SK-N-SH (cell line): ENCODE data around the gene TMEM213. TPM values are rescaled to one million over a fixed set of nuclear protein-coding genes. Genes with fewer than 3 reads are reported as not detected.

Experiments used
- CTCF ChIA-PET: fragments of 300-600, 350-600 bp; formaldehyde crosslinking; extraction: SDS; loops from one replicate; lab custom pipeline; 2021; lab: Yijun Ruan, JAX
- POLR2A ChIA-PET: fragments of 350-600 bp; sonication (Branson Sonifier 250); formaldehyde crosslinking; extraction: SDS; loops from one replicate; lab custom pipeline; 2020; ENCODE audit warnings: antibody characterized with exemption, inconsistent platforms; lab: Yijun Ruan, JAX
- DNase-seq: peaks from one replicate; pipeline ENCODE4 v3.0.0; 2012
- H2AFZ ChIP-seq: fragments of 200-600 bp; sonication (generic); 2 replicates; pipeline ENCODE4 v1.8.1; 2016; ENCODE audit warnings: antibody characterized with exemption, mild to moderate bottlenecking, low read depth
- H3F3A ChIP-seq: fragments of 200-600 bp; sonication (generic); replicated peaks from 2 replicates; pipeline ENCODE3; 2016; ENCODE audit warnings: antibody characterized with exemption, mild to moderate bottlenecking; ENCODE audit not compliant: insufficient read depth
- H3K27ac ChIP-seq, 2 experiments: fragments of 200-500 bp in 1 of 2; fragments of 200-600 bp in 1 of 2; sonication (Bioruptor generic) in 1 of 2; sonication (generic), shearing (Covaris generic) in 1 of 2; 2 replicates each; pipeline versions ENCODE4 v1.5.1 to v1.6.1; 2014 to 2016; ENCODE audit warnings: low read depth in 2 of 2, inconsistent platforms in 1 of 2, low read length in 1 of 2, mild to moderate bottlenecking in 1 of 2, mixed read lengths in 1 of 2
- H3K27me3 ChIP-seq: fragments of 200-600 bp; sonication (generic), shearing (Covaris generic); 2 replicates; pipeline ENCODE4 v1.6.1; 2016; ENCODE audit warnings: mixed run types; ENCODE audit not compliant: insufficient read depth
- H3K36me3 ChIP-seq, 2 experiments: fragments of 200-500 bp in 1 of 2; fragments of 200-600 bp in 1 of 2; sonication (Bioruptor generic) in 1 of 2; sonication (generic) in 1 of 2; replicated peaks in 1 of 2; 2 replicates each; pipeline versions ENCODE3 to v1.5.1; 2014 to 2016; ENCODE audit warnings: low read length in 1 of 2, mild to moderate bottlenecking in 1 of 2; ENCODE audit not compliant: insufficient read depth in 2 of 2, control insufficient read depth in 1 of 2
- H3K4me1 ChIP-seq, 2 experiments: fragments of 200-500 bp in 1 of 2; fragments of 200-600 bp in 1 of 2; sonication (Bioruptor generic) in 1 of 2; sonication (generic), shearing (Covaris generic) in 1 of 2; 2 replicates each; pipeline versions ENCODE4 v1.5.1 to v1.6.1; 2014 to 2016; ENCODE audit warnings: low read depth in 1 of 2, low read length in 1 of 2, mixed run types in 1 of 2; ENCODE audit not compliant: insufficient read depth in 2 of 2, control insufficient read depth in 1 of 2
- H3K4me2 ChIP-seq: fragments of 200-600 bp; sonication (generic), shearing (Covaris generic); 2 replicates; pipeline ENCODE4 v1.6.1; 2017; ENCODE audit warnings: mixed run types
- H3K4me3 ChIP-seq, 2 experiments: fragments of 200-500 bp in 1 of 2; fragments of 200-600 bp in 1 of 2; sonication (Bioruptor generic) in 1 of 2; sonication (generic), shearing (Covaris generic) in 1 of 2; 2 replicates each; pipeline versions ENCODE4 v1.5.1 to v1.8.1; 2014 to 2016; ENCODE audit warnings: low read depth in 2 of 2, inconsistent platforms in 1 of 2, low read length in 1 of 2, mild to moderate bottlenecking in 1 of 2, mixed read lengths in 1 of 2, moderate library complexity in 1 of 2
- H3K79me2 ChIP-seq: fragments of 200-600 bp; sonication (generic); 2 replicates; pipeline ENCODE4 v1.8.1; 2017; ENCODE audit warnings: mild to moderate bottlenecking; ENCODE audit not compliant: insufficient read depth
- H3K9ac ChIP-seq: fragments of 200-600 bp; sonication (generic); 2 replicates; pipeline ENCODE4 v1.6.1; 2017; ENCODE audit warnings: mixed run types
- H3K9me2 ChIP-seq: fragments of 200-600 bp; sonication (generic); 2 replicates; pipeline ENCODE4 v1.6.1; 2017; ENCODE audit warnings: mixed run types
- H3K9me3 ChIP-seq: fragments of 200-600 bp; sonication (generic); 2 replicates; pipeline ENCODE4 v1.6.1; 2017; ENCODE audit warnings: mixed run types, mild to moderate bottlenecking, moderate library complexity
- H4K20me1 ChIP-seq: fragments of 200-600 bp; sonication (generic); 2 replicates; pipeline ENCODE4 v1.6.1; 2017; ENCODE audit warnings: mild to moderate bottlenecking, mixed run types; ENCODE audit not compliant: insufficient read depth
- ELF1 ChIP-seq: IDR thresholded peaks from 2 replicates; pipeline ENCODE4 v1.4.0; 2012
- EP300 ChIP-seq, 2 experiments: IDR thresholded peaks; 2 replicates each; pipeline versions ENCODE4 v1.4.0 to v1.6.1; 2012; ENCODE audit warnings: borderline replicate concordance in 1 of 2, low read depth in 1 of 2, low read length in 1 of 2
- EZH2phosphoT487 ChIP-seq: fragments of 200-600 bp; sonication (generic); IDR thresholded peaks from 2 replicates; pipeline ENCODE4 v1.6.1; 2017; ENCODE audit warnings: low read depth, mixed run types, mild to moderate bottlenecking, antibody characterized with exemption, moderate library complexity, borderline replicate concordance
- FOXM1 ChIP-seq: IDR thresholded peaks from 2 replicates; pipeline ENCODE4 v1.4.0; 2012; ENCODE audit warnings: low read depth, mild to moderate bottlenecking
- GATA2 ChIP-seq: sonication (generic); formaldehyde crosslinking; IDR thresholded peaks from 2 replicates; pipeline ENCODE4 v1.5.0; 2020; ENCODE audit warnings: mild to moderate bottlenecking, missing genetic modification reagents
- NFIC ChIP-seq: IDR thresholded peaks from 2 replicates; pipeline ENCODE4 v1.4.0; 2012; ENCODE audit warnings: borderline replicate concordance
- POLR2AphosphoS5 ChIP-seq: IDR thresholded peaks from 2 replicates; pipeline ENCODE4 v1.6.1; 2012; ENCODE audit warnings: low read depth, low read length
- RFX5 ChIP-seq: IDR thresholded peaks from 2 replicates; pipeline ENCODE4 v1.6.1; 2012; ENCODE audit warnings: mild to moderate bottlenecking, improper control_type of control experiment, low read length
- SIN3A ChIP-seq: IDR thresholded peaks from 2 replicates; pipeline ENCODE4 v1.6.1; 2012; ENCODE audit warnings: low read depth, mild to moderate bottlenecking, low read length, moderate library complexity, borderline replicate concordance
- SMC3 ChIP-seq: IDR thresholded peaks from 2 replicates; pipeline ENCODE4 v1.6.1; 2012; ENCODE audit warnings: low read depth, low read length, improper control_type of control experiment
- TAF1 ChIP-seq: IDR thresholded peaks from 2 replicates; pipeline ENCODE4 v1.6.1; 2012; ENCODE audit warnings: low read depth, mild to moderate bottlenecking, low read length, moderate library complexity, borderline replicate concordance
- TCF12 ChIP-seq: IDR thresholded peaks from 2 replicates; pipeline ENCODE4 v1.4.0; 2012
- TEAD4 ChIP-seq: IDR thresholded peaks from 2 replicates; pipeline ENCODE4 v1.4.0; 2012; ENCODE audit warnings: mild to moderate bottlenecking, borderline replicate concordance; ENCODE audit not compliant: insufficient read depth
- polyA plus RNA-seq, 3 experiments: library from polyadenylated mRNA; depleted of rRNA; stranded (reverse); fragments of >200 nt; gene quantifications; 2 replicates each; pipeline ENCODE4 v1.2.3, GENCODE V29; 2012
- TF ChIP-seq, protein P1 (sequence below): IDR thresholded peaks from 2 replicates; pipeline ENCODE4 v1.6.1; 2012; ENCODE audit warnings: mild to moderate bottlenecking, low read depth, low read length, moderate library complexity
- TF ChIP-seq, protein P2 (sequence below): IDR thresholded peaks from 2 replicates; pipeline ENCODE4; 2012
- TF ChIP-seq, protein P3 (sequence below): fragments of 200-600 bp; sonication (generic); IDR thresholded peaks from 2 replicates; pipeline ENCODE4 v1.6.1; 2017; ENCODE audit warnings: antibody characterized with exemption, mild to moderate bottlenecking, moderate library complexity
- TF ChIP-seq, protein P4 (sequence below): IDR thresholded peaks from 2 replicates; pipeline ENCODE4 v1.4.0; 2012; ENCODE audit warnings: low read depth, borderline replicate concordance
- TF ChIP-seq, protein P5 (sequence below): IDR thresholded peaks from 2 replicates; pipeline ENCODE4 v1.4.0; 2012; ENCODE audit warnings: low read depth, borderline replicate concordance

The TMEM213 gene
- polyA plus RNA-seq, 1 of the 3 experiments (the other 2 are of a cell fraction): not detected

DNA sequence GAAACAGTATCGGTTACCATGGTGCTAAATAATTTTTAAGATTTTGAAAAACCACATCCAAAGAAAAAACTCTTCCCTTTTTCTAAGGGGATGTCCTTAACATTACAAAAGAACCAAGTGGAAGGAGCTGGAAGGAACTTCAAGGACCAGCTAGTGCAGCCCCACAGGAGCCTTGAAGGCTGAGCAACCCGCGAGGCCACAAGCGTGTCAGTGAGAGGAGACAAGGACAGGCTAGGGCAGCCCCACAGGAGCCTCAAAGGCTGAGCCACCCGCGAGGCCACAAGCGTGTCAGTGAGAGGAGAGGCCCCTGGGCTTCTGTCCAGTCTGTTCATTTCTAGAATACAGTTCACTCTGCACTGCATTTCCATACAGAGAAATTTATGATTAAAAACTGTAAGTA is 80.3 kb downstream of the TMEM213 start (continued):
- TF ChIP-seq, protein P1, sequence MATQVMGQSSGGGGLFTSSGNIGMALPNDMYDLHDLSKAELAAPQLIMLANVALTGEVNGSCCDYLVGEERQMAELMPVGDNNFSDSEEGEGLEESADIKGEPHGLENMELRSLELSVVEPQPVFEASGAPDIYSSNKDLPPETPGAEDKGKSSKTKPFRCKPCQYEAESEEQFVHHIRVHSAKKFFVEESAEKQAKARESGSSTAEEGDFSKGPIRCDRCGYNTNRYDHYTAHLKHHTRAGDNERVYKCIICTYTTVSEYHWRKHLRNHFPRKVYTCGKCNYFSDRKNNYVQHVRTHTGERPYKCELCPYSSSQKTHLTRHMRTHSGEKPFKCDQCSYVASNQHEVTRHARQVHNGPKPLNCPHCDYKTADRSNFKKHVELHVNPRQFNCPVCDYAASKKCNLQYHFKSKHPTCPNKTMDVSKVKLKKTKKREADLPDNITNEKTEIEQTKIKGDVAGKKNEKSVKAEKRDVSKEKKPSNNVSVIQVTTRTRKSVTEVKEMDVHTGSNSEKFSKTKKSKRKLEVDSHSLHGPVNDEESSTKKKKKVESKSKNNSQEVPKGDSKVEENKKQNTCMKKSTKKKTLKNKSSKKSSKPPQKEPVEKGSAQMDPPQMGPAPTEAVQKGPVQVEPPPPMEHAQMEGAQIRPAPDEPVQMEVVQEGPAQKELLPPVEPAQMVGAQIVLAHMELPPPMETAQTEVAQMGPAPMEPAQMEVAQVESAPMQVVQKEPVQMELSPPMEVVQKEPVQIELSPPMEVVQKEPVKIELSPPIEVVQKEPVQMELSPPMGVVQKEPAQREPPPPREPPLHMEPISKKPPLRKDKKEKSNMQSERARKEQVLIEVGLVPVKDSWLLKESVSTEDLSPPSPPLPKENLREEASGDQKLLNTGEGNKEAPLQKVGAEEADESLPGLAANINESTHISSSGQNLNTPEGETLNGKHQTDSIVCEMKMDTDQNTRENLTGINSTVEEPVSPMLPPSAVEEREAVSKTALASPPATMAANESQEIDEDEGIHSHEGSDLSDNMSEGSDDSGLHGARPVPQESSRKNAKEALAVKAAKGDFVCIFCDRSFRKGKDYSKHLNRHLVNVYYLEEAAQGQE: no peak
- TF ChIP-seq ELF1 (no peak), TAF1 (no peak), NFIC (no peak), FOXM1 (no peak), TCF12 (no peak), SIN3A (no peak)
- TF ChIP-seq, protein P2, sequence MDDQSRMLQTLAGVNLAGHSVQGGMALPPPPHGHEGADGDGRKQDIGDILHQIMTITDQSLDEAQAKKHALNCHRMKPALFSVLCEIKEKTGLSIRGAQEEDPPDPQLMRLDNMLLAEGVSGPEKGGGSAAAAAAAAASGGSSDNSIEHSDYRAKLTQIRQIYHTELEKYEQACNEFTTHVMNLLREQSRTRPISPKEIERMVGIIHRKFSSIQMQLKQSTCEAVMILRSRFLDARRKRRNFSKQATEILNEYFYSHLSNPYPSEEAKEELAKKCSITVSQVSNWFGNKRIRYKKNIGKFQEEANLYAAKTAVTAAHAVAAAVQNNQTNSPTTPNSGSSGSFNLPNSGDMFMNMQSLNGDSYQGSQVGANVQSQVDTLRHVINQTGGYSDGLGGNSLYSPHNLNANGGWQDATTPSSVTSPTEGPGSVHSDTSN: no peak
- TF ChIP-seq, protein P3, sequence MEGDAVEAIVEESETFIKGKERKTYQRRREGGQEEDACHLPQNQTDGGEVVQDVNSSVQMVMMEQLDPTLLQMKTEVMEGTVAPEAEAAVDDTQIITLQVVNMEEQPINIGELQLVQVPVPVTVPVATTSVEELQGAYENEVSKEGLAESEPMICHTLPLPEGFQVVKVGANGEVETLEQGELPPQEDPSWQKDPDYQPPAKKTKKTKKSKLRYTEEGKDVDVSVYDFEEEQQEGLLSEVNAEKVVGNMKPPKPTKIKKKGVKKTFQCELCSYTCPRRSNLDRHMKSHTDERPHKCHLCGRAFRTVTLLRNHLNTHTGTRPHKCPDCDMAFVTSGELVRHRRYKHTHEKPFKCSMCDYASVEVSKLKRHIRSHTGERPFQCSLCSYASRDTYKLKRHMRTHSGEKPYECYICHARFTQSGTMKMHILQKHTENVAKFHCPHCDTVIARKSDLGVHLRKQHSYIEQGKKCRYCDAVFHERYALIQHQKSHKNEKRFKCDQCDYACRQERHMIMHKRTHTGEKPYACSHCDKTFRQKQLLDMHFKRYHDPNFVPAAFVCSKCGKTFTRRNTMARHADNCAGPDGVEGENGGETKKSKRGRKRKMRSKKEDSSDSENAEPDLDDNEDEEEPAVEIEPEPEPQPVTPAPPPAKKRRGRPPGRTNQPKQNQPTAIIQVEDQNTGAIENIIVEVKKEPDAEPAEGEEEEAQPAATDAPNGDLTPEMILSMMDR: no peak

DNA sequence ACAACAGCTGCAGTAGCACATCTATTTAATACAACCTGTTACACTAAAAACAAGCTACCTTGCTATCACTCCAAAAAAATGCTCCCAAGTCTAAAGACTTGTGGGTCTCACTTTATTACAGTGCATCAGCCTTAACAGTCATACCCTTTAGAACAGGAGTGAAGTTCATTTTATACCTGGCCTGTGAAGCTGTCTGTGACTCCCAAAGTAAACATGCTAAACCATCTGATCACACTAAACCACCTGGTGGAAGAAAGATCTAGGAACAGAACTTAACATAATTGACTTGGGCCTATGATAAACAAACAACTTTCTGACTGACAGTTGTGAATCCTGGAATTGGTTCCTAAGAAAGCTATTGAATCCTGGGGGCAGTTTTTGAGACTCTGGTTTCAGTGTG is 81.1 kb downstream of the TMEM213 start:
- Histone ChIP-seq H3F3A (peaks cover 28% of the 10 kb centered on the region), H3K4me3 (no peak overlapping the region), H3K36me3 (peaks cover 7 to 32% of the 10 kb centered on the region in 2 experiments), H3K9ac (no peak overlapping the region), H3K27ac (no peak overlapping the region), H2AFZ (no peak overlapping the region), H3K27me3 (no peaks in the 10 kb centered on the region), H4K20me1 (0 out of 2 replicates have a peak, but pooled peaks cover 6% of the 10 kb centered on the region), H3K4me1 (peaks cover 0 to 11% of the 10 kb centered on the region in 2 experiments; a peak in 2 of 4 replicates), H3K4me2 (no peak overlapping the region), H3K79me2 (no peaks in the 10 kb centered on the region), H3K9me2 (no peaks in the 10 kb centered on the region), H3K9me3 (no peaks in the 10 kb centered on the region)
- CTCF ChIA-PET: interaction anchor here (0.8 to 1.9 kb wide), 3 partner anchors 45 to 196 kb away, joined by 4 to 5 read pairs (median 4); no protein-coding TSS in a partner anchor
- DNase-seq: no peak
- POLR2A ChIA-PET: no interaction called here
- TF ChIP-seq SIN3A (no peak), EZH2phosphoT487 (no peak), RFX5 (no peak), TAF1 (no peak), EP300 (IDR thresholded peaks at IDR 0.05; ENCODE audit: borderline replicate concordance in 1 of 2, low read depth in 1 of 2, low read length in 1 of 2) (no peak), POLR2AphosphoS5 (no peak), NFIC (no peak), GATA2 (CRISPR knock-in tag) (no peak), SMC3 (no peak), TEAD4 (no peak)
- TF ChIP-seq, protein P4, sequence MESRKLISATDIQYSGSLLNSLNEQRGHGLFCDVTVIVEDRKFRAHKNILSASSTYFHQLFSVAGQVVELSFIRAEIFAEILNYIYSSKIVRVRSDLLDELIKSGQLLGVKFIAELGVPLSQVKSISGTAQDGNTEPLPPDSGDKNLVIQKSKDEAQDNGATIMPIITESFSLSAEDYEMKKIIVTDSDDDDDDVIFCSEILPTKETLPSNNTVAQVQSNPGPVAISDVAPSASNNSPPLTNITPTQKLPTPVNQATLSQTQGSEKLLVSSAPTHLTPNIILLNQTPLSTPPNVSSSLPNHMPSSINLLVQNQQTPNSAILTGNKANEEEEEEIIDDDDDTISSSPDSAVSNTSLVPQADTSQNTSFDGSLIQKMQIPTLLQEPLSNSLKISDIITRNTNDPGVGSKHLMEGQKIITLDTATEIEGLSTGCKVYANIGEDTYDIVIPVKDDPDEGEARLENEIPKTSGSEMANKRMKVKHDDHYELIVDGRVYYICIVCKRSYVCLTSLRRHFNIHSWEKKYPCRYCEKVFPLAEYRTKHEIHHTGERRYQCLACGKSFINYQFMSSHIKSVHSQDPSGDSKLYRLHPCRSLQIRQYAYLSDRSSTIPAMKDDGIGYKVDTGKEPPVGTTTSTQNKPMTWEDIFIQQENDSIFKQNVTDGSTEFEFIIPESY: no peak
- TF ChIP-seq, protein P1: no peak
- TF ChIP-seq, protein P5, sequence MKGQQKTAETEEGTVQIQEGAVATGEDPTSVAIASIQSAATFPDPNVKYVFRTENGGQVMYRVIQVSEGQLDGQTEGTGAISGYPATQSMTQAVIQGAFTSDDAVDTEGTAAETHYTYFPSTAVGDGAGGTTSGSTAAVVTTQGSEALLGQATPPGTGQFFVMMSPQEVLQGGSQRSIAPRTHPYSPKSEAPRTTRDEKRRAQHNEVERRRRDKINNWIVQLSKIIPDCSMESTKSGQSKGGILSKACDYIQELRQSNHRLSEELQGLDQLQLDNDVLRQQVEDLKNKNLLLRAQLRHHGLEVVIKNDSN: no peak
